SH-SY5Y (cell line): ENCODE results near the gene MYH2.

Experiments used
- GATA2 ChIP-seq: IDR thresholded peaks from 2 replicates; pipeline ENCODE4 v1.6.1; 2011; ENCODE audit warnings: mild to moderate bottlenecking, low read depth, low read length
- GATA3 ChIP-seq: IDR thresholded peaks from 2 replicates; pipeline ENCODE4 v1.6.1; 2011; ENCODE audit warnings: low read depth, mild to moderate bottlenecking, low read length, moderate library complexity

DNA sequence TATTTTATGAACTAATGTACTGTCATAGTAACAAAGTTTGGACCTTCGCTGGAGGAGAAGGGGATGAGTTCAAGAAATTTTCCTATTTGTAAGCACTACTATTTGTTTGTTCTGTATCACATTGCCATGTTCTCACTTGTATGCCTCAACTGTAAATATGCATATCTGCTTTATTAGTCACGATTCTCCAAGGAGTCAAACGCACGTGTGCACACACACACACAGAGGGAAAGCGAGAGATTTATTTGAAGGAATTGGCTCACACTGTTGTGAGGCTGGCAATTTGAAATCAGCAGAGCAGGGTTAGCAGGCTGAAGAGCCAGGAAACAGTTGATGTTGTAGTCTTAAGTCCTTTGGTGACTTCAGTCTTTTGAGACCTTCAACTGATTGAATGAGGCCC, 24.9 kb upstream of the MYH2 start:
- TF ChIP-seq GATA2: no peak
- TF ChIP-seq GATA3: no peak
